SK-N-SH (cell line): Measurements from ENCODE around the gene CENPP.

ENCODE experiments used
- CHD2 ChIP-seq: fragments of 150-350 bp; IDR thresholded peaks from 2 replicates; pipeline ENCODE4 v1.6.1; 2018; ENCODE audit warnings: low read length; ENCODE audit not compliant: partially characterized antibody
- EZH2phosphoT487 ChIP-seq: fragments of 200-600 bp; sonication (generic); IDR thresholded peaks from 2 replicates; pipeline ENCODE4 v1.6.1; 2017; ENCODE audit warnings: low read depth, mixed run types, mild to moderate bottlenecking, antibody characterized with exemption, moderate library complexity, borderline replicate concordance
- GATA2 ChIP-seq: sonication (generic); formaldehyde crosslinking; IDR thresholded peaks from 2 replicates; pipeline ENCODE4 v1.5.0; 2020; ENCODE audit warnings: mild to moderate bottlenecking, missing genetic modification reagents
- MEF2A ChIP-seq: IDR thresholded peaks from 2 replicates; pipeline ENCODE4 v1.4.0; 2012; ENCODE audit warnings: low read depth, borderline replicate concordance
- NFIC ChIP-seq: IDR thresholded peaks from 2 replicates; pipeline ENCODE4 v1.4.0; 2012; ENCODE audit warnings: borderline replicate concordance
- RAD21 ChIP-seq: IDR thresholded peaks from 2 replicates; pipeline ENCODE4 v1.6.1; 2012; ENCODE audit warnings: mild to moderate bottlenecking, low read length
- RFX5 ChIP-seq: IDR thresholded peaks from 2 replicates; pipeline ENCODE4 v1.6.1; 2012; ENCODE audit warnings: mild to moderate bottlenecking, improper control_type of control experiment, low read length
- TAF1 ChIP-seq: IDR thresholded peaks from 2 replicates; pipeline ENCODE4 v1.6.1; 2012; ENCODE audit warnings: low read depth, mild to moderate bottlenecking, low read length, moderate library complexity, borderline replicate concordance
- TCF12 ChIP-seq: IDR thresholded peaks from 2 replicates; pipeline ENCODE4 v1.4.0; 2012
- YY1 ChIP-seq: IDR thresholded peaks from 2 replicates; pipeline ENCODE4 v1.4.0; 2012; ENCODE audit warnings: low read depth, mild to moderate bottlenecking
- TF ChIP-seq, protein P1 (sequence below): fragments of 200-600 bp; sonication (generic); IDR thresholded peaks from 2 replicates; pipeline ENCODE4 v1.6.1; 2017; ENCODE audit warnings: antibody characterized with exemption, mild to moderate bottlenecking, moderate library complexity

DNA sequence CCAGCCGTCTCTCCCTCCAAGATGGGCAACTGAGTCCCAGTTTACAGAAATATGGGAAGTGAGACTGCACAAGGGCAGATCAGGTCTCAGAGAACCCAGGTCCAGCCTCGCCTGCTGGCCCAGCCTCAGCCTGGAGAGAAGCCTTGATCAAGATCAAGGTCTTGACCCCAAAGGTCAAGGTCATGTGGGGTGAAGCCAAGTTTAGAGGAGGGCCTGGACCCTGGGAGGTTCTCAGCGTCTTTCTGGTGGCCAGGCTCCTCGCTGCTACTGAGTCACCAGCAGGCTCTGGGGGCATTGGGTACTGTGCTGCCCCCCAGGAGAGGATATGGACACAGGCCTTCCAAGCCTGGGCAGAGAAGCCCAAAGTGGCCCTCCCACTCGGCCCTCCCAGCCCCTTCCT lies 335.4 kb downstream of the CENPP start:
- TF ChIP-seq TCF12 (no peak), MEF2A (no peak), YY1 (no peak), RAD21 (no peak), TAF1 (no peak), RFX5 (no peak), EZH2phosphoT487 (no peak), CHD2 (no peak), NFIC (no peak), GATA2 (CRISPR knock-in tag) (no peak)
- TF ChIP-seq, protein P1, sequence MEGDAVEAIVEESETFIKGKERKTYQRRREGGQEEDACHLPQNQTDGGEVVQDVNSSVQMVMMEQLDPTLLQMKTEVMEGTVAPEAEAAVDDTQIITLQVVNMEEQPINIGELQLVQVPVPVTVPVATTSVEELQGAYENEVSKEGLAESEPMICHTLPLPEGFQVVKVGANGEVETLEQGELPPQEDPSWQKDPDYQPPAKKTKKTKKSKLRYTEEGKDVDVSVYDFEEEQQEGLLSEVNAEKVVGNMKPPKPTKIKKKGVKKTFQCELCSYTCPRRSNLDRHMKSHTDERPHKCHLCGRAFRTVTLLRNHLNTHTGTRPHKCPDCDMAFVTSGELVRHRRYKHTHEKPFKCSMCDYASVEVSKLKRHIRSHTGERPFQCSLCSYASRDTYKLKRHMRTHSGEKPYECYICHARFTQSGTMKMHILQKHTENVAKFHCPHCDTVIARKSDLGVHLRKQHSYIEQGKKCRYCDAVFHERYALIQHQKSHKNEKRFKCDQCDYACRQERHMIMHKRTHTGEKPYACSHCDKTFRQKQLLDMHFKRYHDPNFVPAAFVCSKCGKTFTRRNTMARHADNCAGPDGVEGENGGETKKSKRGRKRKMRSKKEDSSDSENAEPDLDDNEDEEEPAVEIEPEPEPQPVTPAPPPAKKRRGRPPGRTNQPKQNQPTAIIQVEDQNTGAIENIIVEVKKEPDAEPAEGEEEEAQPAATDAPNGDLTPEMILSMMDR, result no peak
